Spleen (tissue), 7 donors: ENCODE data around the gene SUSD6.

ENCODE experiments used
- CTCF ChIP-seq, 11 experiments: fragments of 200-600 bp in 7 of 11; fragments of 450-650 bp in 4 of 11; sonication (generic) in 4 of 11; IDR thresholded peaks in 8 of 11; conservative IDR thresholded peaks in 3 of 11; 1 replicate in 7 of 11; 2 replicates in 4 of 11; pipeline versions ENCODE4 v1.4.0 to v1.8.0; 2016 to 2021; ENCODE audit warnings: antibody characterized with exemption in 11 of 11, inconsistent platforms in 4 of 11, mild to moderate bottlenecking in 1 of 11
- POLR2A ChIP-seq, 3 donors: fragments of 450-650 bp; IDR thresholded peaks; one replicate each; pipeline ENCODE4 v1.5.1; 2017; ENCODE audit warnings: antibody characterized with exemption in 3 of 3, mild to moderate bottlenecking in 1 of 3
- POLR2AphosphoS5 ChIP-seq, 3 donors: sonication (generic); formaldehyde crosslinking; IDR thresholded peaks; one replicate each; pipeline ENCODE4 v1.5.1; 2017; ENCODE audit warnings: antibody characterized with exemption in 3 of 3
- donor health status: DM: no; HTN: no; CAD: no; lungs with moderate emphysema.
- donor health status: DM: no; HTN: no; CAD: no.
- donor health status: DM: no; HTN: no; CAD: no.

DNA sequence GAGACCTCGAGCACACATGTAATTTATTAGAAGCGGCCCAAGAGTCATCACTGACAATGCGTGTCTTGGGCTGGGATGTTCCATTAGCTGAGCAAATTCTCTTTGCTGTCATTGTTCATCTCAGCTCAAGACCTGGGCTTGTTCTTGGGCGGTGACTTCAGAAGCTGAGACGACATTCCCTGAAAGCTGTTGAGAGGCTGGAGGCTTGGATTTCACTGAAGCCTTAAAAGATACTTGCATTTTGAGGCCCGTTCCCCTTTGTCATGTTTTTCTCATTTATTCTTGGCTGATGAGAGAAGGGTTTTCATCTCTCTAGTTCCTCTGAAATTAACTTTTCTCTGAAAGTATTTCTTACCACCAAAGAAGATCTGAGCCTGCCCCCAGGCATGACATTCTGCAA lies 16.6 kb upstream of the SUSD6 start:
- TF ChIP-seq CTCF (IDR thresholded peaks at IDR 0.05 in 8 of 11, conservative IDR thresholded peaks at IDR 0.05 in 3 of 11) (no peak), POLR2AphosphoS5 (IDR thresholded peaks at IDR 0.05) (no peak), POLR2A (IDR thresholded peaks at IDR 0.05) (no peak)
